Measurements from ENCODE around the gene TRIO.

The TRIO gene

DNA sequence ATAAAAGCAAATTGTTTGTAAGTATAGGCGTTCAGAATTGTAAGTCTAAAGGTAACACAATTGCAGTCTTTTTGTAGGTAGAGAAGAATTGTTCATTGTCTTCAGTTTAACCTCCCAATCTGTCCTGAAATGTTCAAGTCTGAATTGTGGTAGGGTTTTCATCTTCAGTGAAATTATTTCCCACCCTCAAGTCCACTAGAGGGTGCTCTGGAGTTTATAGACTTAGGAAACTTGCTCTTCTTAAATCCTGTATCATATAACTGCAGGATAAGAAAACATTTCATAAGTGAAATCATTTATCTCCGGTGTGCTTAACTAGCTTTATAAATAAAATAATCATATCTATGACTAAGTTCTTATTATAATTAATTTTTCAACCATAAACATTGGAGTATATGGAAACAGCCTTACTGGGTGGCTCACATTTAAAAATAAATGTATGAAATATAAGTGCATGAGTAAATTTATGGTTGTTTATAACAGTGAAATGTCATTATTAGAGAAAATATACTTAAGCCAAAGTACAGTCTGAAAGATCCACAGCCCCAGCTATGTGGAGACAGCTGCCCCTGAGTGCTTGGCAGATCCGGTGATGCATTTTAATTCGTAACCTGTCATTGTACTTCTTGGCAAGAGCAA is 256.0 kb downstream of the TRIO start:
- no peak for TF ChIP-seq SIN3A (IDR thresholded peaks at IDR 0.05; ENCODE audit: borderline replicate concordance, insufficient read depth, low read length)
- TF ChIP-seq FOXP2 (optimal IDR thresholded peaks at IDR 0.05; ENCODE audit: borderline replicate concordance, extremely low read depth, extremely low read length, insufficient read depth), result no peak

DNA sequence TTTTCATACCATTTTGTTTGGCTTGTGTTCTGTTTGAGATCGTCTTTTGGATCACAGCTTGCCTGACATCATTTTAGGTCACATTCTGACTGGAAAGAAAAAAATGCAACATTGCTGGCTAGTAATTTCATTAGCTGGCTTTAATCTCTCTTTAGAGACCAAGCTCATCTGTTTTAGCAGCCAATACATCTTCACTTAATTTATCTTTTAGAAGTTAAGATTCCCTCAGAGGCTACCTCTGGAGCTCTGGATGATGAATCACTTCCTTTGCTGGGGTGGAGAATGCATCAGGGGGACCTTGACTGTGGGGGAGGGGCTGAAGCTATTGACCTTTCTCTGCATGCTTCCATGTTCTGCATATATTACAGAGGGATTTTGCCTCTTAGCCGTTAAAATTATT is 256.9 kb downstream of the TRIO start:
- no peak for TF ChIP-seq SIN3A (IDR thresholded peaks at IDR 0.05; ENCODE audit: borderline replicate concordance, insufficient read depth, low read length)
- no peak for TF ChIP-seq TAF1 (IDR thresholded peaks at IDR 0.05; ENCODE audit: borderline replicate concordance, insufficient read depth, low read length)
- TF ChIP-seq POLR2AphosphoS5 (IDR thresholded peaks at IDR 0.05; ENCODE audit: low read depth, low read length), result no peak
- TF ChIP-seq FOXP2 (optimal IDR thresholded peaks at IDR 0.05; ENCODE audit: borderline replicate concordance, extremely low read depth, extremely low read length, insufficient read depth), result no peak
- TF ChIP-seq, protein P1, sequence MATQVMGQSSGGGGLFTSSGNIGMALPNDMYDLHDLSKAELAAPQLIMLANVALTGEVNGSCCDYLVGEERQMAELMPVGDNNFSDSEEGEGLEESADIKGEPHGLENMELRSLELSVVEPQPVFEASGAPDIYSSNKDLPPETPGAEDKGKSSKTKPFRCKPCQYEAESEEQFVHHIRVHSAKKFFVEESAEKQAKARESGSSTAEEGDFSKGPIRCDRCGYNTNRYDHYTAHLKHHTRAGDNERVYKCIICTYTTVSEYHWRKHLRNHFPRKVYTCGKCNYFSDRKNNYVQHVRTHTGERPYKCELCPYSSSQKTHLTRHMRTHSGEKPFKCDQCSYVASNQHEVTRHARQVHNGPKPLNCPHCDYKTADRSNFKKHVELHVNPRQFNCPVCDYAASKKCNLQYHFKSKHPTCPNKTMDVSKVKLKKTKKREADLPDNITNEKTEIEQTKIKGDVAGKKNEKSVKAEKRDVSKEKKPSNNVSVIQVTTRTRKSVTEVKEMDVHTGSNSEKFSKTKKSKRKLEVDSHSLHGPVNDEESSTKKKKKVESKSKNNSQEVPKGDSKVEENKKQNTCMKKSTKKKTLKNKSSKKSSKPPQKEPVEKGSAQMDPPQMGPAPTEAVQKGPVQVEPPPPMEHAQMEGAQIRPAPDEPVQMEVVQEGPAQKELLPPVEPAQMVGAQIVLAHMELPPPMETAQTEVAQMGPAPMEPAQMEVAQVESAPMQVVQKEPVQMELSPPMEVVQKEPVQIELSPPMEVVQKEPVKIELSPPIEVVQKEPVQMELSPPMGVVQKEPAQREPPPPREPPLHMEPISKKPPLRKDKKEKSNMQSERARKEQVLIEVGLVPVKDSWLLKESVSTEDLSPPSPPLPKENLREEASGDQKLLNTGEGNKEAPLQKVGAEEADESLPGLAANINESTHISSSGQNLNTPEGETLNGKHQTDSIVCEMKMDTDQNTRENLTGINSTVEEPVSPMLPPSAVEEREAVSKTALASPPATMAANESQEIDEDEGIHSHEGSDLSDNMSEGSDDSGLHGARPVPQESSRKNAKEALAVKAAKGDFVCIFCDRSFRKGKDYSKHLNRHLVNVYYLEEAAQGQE (IDR thresholded peaks at IDR 0.05; ENCODE audit: insufficient read depth in 1 of 2, low read depth in 2 of 2, low read length in 2 of 2), result no peak

DNA sequence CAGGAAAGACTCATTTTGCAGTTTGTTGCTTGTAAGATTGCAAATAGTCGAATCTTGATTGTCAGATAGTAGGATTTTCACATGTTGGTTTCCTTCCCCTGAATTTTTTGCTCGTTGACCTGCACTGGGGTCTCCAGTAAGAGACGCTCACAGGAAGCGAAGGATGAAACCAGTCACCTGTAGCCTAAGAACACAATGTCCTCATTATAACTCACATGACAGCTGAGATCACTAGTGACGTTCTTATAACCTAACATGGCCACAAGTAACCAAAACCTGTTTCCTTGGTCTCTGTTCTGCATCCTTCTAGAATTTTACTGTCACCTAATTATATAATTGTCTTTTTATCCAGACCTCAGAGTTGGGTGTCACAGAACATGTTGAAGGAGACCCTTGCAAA is 257.5 kb downstream of the TRIO start:
- TF ChIP-seq, protein P1 (IDR thresholded peaks at IDR 0.05; ENCODE audit: insufficient read depth in 1 of 2, low read depth in 2 of 2, low read length in 2 of 2), result no peak
- TF ChIP-seq POLR2AphosphoS5 (IDR thresholded peaks at IDR 0.05; ENCODE audit: low read depth, low read length) (no peak), SIN3A (IDR thresholded peaks at IDR 0.05; ENCODE audit: borderline replicate concordance, insufficient read depth, low read length) (no peak), TAF1 (IDR thresholded peaks at IDR 0.05; ENCODE audit: borderline replicate concordance, insufficient read depth, low read length) (no peak), FOXP2 (optimal IDR thresholded peaks at IDR 0.05; ENCODE audit: borderline replicate concordance, extremely low read depth, extremely low read length, insufficient read depth) (no peak)

GRCh38 chr5:14401639-14402038 is 258.5 kb downstream of the TRIO start:
- TF ChIP-seq TAF1 (IDR thresholded peaks at IDR 0.05; ENCODE audit: borderline replicate concordance, insufficient read depth, low read length), result no peak
- no peak for TF ChIP-seq SIN3A (IDR thresholded peaks at IDR 0.05; ENCODE audit: borderline replicate concordance, insufficient read depth, low read length)
- TF ChIP-seq, protein P1 (IDR thresholded peaks at IDR 0.05; ENCODE audit: insufficient read depth in 1 of 2, low read depth in 2 of 2, low read length in 2 of 2), result no peak
- TF ChIP-seq FOXP2 (optimal IDR thresholded peaks at IDR 0.05; ENCODE audit: borderline replicate concordance, extremely low read depth, extremely low read length, insufficient read depth), result no peak
- TF ChIP-seq POLR2AphosphoS5 (IDR thresholded peaks at IDR 0.05; ENCODE audit: low read depth, low read length), result no peak

DNA sequence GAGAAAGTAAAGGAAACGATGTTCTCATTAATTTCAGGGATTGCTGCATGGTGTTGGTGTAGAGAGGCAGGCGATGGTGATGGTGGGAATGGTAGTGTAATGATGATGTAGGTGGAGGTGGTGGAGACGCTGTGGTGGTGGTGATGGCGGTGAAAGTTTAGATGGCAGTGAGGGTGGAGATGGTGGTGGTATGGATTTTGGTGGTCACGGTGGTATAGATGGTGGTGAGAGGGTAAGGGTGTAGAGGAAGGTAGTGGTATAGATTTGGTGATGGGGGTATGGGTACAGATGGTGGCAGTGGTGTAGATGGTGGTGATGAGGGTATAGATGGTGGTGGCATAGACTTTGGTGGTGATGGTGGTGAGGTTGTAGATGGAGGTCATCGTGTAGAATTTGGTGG is 259.3 kb downstream of the TRIO start:
- TF ChIP-seq POLR2AphosphoS5 (IDR thresholded peaks at IDR 0.05; ENCODE audit: low read depth, low read length) (no peak), SIN3A (IDR thresholded peaks at IDR 0.05; ENCODE audit: borderline replicate concordance, insufficient read depth, low read length) (no peak), FOXP2 (optimal IDR thresholded peaks at IDR 0.05; ENCODE audit: borderline replicate concordance, extremely low read depth, extremely low read length, insufficient read depth) (no peak), TAF1 (IDR thresholded peaks at IDR 0.05; ENCODE audit: borderline replicate concordance, insufficient read depth, low read length) (no peak)
- TF ChIP-seq, protein P1 (IDR thresholded peaks at IDR 0.05; ENCODE audit: insufficient read depth in 1 of 2, low read depth in 2 of 2, low read length in 2 of 2), result no peak

All from PFSK-1 (cell line).